GM13976 (cell line): ENCODE data around the gene KRT222.

Source experiments
- DNase-seq: peaks from one replicate; pipeline ENCODE4 v3.0.0; 2012; ENCODE audit warnings: low spot score
- CTCF ChIP-seq: IDR thresholded peaks from 2 replicates; pipeline ENCODE4 v1.5.1; 2012; ENCODE audit warnings: borderline replicate concordance, mild to moderate bottlenecking; ENCODE audit not compliant: insufficient read depth; ENCODE audit errors: extremely low read depth, missing control alignments, control extremely low read depth
- in situ Hi-C: fragments of 300-500 bp; cut with MboI; formaldehyde crosslinking; loops from one replicate; pipeline ENCODE4 v1.12.0; 2022; ENCODE audit warnings: low sequenced_read_pairs, mixed read lengths, inconsistent platforms; ENCODE audit not compliant: unreplicated experiment

KRT222 gene

GRCh38 chr17:40646791-40647623 is 18.0 kb downstream of the KRT222 start:
- no peak for DNase-seq

GRCh38 chr17:40645943-40646342 is 19.0 kb downstream of the KRT222 start:
- in situ Hi-C loops, result no loop called here
- no peak for TF ChIP-seq CTCF
- DNase-seq, result no peak

More at GRCh38 chr17:40646791-40647623, 18.0 kb downstream of the KRT222 start:
- no peak for TF ChIP-seq CTCF
- in situ Hi-C loops, result no loop called here

- in situ Hi-C loops, result no loop called here
- TF ChIP-seq CTCF, result no peak
- no peak for DNase-seq
Measured at GRCh38 chr17:40645291-40645690, 19.7 kb downstream of the KRT222 start.

GRCh38 chr17:40637931-40638330 is 27.0 kb downstream of the KRT222 start:
- DNase-seq, result no peak
- TF ChIP-seq CTCF, result no peak
- in situ Hi-C loops, result no loop called here

GRCh38 chr17:40633871-40634270 is 31.1 kb downstream of the KRT222 start:
- no peak for DNase-seq
- in situ Hi-C loops, result no loop called here
- TF ChIP-seq CTCF, result no peak

- TF ChIP-seq CTCF, result no peak
- no peak for DNase-seq
Measured at GRCh38 chr17:40632216-40632615, 32.8 kb downstream of the KRT222 start.

More at GRCh38 chr17:40632216-40632615, 32.8 kb downstream of the KRT222 start:
- in situ Hi-C loops, result no loop called here
